GM21529 (cell line): ENCODE measurements around the gene CSK.

ENCODE experiments used
- ATAC-seq: cut with Tn5 transposase; IDR thresholded peaks from one replicate; pipeline ENCODE4 v1.9.1; 2021; ENCODE audit not compliant: unreplicated experiment

CSK gene

DNA sequence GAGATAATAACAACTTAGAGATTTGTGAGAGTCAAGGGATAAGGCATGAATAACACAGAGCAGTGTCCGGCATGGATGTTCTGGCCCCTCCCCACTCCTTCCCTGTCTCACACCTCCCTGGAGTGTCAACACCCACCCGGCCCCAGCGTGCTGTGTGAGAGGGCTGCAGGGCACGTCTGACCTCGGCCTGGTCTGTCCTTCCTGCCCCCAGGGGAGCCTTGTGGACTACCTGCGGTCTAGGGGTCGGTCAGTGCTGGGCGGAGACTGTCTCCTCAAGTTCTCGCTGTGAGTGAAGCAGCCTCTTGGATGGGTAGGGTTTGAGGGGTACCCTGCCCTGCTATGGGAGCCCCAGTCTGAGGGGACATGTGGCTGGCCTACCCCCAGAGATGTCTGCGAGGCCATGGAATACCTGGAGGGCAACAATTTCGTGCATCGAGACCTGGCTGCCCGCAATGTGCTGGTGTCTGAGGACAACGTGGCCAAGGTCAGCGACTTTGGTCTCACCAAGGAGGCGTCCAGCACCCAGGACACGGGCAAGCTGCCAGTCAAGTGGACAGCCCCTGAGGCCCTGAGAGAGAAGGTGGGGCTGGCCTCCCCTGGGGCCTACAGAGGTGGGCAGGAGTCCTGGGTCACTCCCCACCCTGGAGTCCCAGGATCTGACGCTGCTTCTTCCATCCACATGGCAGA is 19.6 kb downstream of the CSK start:
- no peak for ATAC-seq

DNA sequence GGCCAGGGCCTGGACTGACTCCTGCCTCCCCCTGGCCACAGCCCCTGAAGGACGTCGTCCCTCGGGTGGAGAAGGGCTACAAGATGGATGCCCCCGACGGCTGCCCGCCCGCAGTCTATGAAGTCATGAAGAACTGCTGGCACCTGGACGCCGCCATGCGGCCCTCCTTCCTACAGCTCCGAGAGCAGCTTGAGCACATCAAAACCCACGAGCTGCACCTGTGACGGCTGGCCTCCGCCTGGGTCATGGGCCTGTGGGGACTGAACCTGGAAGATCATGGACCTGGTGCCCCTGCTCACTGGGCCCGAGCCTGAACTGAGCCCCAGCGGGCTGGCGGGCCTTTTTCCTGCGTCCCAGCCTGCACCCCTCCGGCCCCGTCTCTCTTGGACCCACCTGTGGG is 20.4 kb downstream of the CSK start:
- no peak for ATAC-seq

DNA sequence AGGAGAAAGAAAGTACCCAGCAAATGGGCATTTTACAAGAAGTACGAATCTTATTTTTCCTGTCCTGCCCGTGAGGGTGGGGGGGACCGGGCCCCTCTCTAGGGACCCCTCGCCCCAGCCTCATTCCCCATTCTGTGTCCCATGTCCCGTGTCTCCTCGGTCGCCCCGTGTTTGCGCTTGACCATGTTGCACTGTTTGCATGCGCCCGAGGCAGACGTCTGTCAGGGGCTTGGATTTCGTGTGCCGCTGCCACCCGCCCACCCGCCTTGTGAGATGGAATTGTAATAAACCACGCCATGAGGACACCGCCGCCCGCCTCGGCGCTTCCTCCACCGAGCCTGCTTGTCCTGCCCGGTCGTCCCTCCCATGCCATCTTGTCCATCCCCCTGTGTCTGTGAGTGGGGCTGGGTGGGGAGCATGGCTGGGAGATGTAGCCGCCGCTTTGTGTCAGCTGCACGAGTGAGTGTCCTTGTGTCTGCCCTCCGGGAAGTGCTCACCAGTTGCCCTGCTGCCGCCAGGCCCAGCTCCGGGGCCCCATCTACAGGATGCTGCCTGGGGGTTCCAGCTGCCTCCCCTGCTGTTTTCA is 21.1 kb downstream of the CSK start:
- no peak for ATAC-seq

DNA sequence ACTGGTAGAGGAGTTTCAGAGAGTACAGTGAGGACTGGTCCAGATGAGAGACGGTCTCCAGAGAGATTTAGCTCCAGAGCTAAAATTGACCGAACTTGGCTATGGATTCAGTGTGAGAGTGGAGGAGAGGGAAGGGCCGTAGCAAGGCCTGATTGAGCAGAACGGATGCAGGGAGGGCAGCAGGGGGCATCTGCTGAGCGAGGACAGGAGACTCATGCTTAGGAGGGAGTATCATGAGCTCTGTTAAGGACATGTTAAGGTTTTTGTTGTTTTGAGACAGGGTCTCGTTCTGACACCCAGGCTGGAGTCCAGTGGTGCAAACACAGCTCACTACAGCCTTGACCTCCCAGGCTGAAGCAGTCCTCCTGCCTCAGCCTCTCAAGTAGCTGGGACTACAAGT is 23.1 kb downstream of the CSK start:
- no peak for ATAC-seq

DNA sequence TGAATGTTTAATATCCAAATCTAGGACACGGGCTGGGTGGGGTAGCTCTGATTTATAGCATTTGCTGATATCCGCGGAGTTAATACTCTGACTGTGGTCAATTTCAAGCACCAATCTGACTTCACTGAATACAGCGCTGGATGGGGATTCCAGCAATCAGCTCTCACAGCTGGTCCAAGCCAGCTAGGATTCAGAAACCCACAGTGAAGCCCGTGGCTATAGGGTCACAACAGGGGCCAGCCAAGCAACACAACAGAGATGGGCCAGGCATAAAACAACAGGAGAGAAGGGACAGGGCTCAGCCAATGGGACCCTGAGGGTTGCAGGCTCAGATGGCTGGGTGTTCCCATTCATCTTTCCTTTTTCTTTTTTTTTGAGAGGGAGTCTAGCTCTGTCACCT is 25.4 kb downstream of the CSK start:
- no peak for ATAC-seq

DNA sequence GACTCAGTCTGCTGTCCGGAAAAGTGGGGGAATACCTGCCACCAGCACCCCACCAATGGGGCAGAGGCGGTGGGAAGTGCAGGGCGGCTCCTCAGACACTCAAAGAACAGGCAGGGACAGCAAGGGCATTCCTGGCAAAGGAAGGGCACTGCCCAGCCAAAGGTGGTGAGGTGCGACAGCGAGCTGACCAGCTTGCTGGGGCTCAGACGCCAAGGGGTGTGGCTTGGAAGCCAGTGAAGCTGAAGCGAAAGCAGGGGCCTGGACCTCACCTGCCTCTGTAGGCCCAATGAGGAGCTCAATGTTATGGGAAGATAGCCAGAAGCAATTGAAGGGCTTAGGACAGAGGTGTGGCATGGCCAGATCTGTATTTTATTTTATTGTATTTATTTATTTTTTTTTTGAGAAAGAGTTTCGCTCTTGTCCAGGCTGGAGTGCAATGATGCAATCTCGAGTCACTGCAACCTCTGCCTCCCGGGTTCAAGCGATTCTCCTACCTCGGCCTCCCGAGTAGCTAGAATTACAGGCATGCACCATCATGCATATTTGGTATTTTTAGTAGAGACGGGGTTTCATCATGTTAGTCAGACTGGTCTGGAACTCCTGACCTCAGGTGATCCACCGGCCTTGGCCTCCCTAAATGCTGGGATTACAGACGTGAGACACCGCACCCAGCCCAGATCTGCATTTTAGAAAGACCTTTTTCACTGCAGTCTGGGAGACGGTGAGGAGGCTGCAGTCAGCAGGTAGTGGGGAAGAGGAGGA is 26.4 kb downstream of the CSK start:
- no peak for ATAC-seq

DNA sequence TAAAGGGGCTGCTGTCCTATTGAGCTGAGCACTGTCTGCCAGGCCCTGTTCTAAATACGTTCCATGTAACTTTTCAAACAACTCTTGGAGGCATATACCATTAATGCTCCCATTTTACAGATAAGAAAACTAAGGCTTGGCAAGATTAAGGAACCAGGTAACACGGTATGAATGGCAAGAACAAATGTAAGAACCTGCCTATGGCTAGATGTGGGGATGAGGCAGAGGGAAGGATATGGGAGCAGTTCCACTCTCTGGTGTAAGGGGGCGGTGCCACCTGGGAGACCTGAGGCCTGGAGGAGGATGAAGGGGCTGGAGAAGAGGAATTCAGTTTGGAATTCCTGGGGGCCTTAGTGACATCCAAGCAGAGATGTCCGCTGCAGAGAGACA is 27.0 kb downstream of the CSK start:
- ATAC-seq, result no peak

DNA sequence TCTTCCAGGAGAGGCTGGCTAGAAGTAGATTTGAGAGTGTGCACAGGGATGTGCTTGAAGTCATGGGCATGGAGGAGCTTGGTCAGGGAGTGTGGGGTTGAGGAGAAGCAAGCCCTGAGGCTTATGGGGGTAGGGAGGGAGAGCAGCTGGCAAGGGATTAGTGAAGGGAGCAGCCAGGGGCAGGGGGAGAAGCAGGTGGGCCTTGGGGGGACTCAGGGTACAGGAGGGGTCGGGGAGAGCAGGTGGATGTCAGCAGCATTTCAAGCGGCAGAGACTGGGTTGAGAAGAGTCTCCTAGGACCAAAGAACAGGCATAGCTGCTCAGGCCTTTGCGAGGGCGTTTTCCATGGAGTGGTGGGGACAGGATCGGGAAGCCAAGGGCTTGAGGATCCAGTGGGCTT is 27.4 kb downstream of the CSK start:
- no peak for ATAC-seq

DNA sequence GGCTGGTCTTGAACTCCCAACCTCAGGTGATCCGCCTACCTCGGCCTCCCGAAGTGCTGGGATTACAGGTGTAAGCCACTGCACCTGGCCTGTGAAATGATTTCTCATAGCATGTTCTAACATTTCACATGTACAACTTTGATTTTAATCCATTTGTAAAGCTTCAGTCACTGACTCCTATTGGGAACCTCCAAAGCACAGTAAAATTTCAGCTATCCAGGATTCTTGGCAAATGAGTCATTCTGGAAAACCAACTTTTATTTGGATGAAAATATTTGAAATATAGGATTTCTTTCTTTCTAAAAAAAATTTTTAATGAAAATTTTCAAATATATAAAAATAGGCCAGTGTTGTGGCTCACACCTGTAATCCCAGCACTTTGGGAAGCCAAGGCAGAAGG is 28.1 kb downstream of the CSK start:
- ATAC-seq, result no peak

DNA sequence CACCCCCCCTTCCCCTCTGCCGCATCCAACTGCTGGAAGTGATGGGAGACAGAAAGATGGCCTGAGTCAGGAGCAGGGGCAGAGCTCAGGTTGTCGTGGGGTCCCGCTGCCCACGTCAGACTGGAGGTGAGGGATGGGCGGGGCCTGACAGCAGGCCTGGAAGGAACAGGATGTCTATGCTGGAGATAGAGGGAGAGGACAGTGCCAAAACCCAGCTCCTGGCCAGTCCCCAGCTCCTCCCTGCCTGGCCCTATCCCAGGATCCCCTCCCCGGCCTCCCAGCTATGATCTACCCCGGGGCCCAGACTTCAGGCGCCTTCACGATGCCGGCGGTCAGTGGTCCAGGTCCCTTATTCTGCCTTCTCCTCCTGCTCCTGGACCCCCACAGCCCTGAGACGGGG is 30.7 kb downstream of the CSK start, which contains the start of gene LMAN1L:
Gene LMAN1L, plus strand, starts transcription at position 303 of the 400 bp plus-strand sequence. Its CDS starts 20 bp downstream, at position 323.
- ATAC-seq, result no peak

DNA sequence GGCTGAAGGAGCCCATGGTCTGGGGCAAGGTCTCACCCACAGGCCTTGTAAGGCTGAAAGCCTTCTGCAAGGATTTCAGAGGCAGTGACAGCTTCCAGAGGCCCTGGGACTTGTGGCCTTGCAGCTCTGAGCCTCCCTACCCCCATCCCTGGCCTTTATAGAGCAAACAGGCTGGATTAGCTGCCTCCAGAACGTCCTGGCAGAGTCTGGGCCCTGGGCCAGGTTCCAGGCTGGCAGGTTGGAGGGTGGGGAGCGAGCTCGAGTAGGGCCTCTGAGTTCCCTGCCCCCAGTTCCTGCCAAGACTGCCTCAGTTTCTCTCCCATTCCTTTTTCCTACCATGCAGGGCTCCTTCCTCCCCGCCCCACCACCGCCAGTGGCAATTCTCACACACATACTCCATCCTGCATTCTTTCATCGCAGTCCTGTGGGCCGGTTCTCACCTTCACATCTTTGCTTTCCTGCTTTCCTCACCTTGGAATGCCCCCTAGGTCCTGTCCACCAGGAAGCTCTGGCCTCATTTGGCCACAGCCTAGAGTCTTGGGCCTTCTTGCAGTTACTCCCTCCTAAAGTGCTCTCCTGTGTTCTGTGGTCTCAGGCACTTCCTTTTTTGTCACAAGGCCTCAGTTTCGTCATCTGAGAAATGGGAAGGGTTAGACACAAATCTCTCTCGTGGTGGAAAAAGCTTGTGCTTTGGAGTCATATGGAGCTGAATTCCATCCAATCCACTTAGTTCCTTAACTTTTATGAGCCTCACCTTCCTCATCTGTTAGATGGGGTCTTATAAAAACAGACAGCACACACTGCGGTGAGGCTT is 33.4 kb downstream of the CSK start:
- no peak for ATAC-seq

DNA sequence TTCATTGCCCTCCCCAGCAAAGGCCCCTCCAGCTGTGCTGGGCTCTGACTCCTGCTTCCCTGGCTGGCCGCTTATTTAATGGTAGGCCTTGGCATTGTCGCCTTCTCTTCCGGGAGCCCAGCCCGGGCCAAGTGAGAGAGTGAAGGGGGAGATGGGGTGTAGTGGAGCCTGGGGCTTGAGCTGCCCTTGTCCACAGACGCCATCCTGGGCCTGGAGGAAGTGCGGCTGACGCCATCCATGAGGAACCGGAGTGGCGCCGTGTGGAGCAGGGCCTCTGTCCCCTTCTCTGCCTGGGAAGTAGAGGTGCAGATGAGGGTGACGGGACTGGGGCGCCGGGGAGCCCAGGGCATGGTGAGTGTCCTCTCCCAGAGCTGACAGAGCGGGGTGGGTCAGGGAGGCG is 34.1 kb downstream of the CSK start:
- ATAC-seq, result no peak

DNA sequence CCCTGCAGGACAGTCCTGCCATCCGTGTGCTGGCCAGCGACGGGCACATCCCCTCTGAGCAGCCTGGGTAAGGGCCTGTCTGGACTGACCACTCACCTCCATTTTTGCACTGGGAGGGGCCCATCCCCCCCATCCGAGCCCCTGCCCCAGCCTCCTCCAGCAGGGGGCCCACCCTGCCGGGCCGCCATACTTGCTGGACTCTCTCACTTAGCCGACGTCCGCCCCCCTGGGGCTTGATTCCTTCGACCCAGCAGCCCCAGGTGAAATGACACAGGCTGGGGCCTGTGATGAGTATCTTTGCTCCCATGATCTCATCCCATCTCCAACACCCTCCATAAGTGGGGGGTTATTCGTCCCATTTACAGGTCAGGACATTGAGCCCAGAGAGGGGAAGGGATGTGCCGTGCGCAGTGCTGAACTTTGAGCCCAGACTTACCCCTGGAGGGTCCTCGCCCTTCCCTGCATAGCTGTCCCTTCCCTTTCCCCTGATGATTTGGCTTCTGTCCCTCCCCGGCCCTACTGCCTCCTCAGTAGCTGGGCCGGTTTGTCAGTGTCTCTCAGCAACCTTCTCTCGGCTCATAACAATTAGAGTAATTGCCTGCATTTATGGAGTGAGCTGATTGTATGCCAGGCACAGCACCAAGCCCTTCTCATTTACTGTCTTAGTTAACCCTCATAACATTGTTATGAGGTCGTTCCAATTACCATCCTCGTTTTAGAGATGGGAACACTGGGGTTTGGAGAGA is 34.9 kb downstream of the CSK start:
- no peak for ATAC-seq

DNA sequence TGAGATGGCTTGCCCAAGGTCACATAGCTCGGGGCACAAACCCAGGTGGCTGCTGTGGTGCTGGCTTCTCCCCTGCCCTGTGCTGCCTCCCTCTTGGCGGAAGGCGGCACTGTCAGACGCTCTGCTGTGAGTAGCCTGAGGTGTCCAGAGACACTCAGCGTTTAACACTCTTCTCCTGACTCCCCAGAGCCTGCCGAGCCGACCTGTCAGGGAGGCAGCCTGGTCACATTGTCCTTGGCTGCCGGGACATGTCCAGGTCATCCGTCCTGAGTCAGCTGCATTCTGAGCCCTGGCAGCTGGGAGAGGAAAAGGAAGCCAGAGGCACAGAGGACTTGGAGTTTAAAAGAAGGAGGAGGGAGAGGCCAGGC is 35.5 kb downstream of the CSK start:
- ATAC-seq, result no peak

DNA sequence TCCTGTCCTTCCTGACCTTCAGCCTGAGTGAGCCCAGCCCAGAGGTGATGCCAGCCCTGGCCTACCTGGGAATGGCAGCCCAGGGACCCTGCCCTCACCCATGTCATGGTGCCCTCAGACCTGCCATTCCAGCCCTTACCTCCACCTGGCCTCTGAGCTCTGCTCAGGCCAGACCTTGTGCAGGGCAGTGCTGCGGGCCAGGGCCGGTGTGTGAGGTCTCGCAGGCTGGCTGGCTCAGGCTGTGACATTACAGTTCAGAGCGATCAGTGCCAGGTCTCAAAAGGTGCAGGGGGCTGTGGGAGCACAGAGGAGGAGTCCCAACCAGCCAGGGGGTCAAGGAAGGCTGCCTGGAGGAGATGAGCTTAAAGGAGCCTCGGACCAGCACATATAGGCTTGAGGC is 38.2 kb downstream of the CSK start:
- ATAC-seq, result no peak

DNA sequence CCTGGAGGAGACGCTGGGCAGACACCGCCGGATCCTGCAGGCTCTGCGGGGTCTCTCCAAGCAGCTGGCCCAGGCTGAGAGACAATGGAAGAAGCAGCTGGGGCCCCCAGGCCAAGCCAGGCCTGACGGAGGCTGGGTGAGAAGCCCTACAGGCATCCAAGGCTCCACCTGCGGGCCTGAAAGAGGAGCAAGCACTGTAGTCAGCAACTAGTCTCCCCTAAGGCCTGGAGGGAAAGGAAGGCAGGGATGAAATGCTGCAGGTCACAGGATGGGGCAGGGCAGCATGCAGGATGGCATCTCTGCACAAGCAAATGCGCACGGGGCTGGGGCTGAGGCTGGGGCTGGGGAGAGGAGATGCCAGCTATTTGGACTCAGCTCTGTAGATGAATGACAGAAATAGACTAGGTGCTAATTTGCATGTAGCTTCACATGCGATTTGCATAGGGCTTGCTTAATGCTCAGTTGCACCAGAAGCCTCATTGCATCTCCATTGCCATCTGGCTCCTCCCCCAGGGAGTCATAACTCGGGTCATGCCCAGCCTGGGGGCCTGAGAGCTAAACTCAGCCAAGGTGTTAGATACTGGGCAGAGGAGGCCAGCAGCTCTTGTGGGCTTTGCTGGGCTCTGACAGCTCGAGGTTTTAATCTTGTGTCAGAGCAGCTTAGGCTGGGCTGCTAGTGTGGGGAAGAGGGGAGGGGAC is 39.4 kb downstream of the CSK start:
- peak; percentile 71 for ATAC-seq

DNA sequence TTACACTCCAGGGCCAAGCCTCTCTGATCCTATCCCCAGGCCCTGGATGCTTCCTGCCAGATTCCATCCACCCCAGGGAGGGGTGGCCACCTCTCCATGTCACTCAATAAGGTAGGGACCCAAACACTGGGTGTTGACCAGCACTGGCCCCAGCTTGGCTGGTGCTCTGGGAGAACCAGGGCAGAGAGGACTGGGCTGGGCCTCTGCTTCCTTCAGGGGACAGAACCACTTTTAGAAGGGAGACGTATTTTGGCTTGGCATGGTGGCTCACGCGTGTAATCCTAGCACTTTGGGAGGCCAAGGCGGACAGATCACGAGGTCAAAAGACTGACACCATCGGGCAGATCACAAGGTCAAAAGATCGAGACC is 39.9 kb downstream of the CSK start:
- ATAC-seq, result no peak

DNA sequence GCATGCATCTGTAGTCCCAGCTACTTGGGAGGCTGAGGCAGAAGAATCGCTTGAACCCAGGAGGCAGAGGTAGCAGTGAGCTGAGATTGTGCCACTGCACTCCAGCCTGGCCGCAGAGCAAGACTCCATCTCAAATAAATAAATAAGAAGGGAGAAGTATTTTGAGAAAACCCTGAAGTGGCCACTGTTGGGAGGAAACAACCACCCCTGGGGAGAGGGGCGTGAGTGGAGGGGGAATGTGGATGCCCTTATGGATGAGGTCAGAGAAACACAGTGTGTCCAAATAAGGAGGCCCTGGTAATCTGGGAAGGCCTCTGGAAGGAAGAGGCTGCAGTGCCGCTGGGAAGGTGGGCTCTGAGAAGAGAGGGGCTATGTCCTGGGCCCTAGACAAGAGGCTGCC is 40.4 kb downstream of the CSK start:
- no peak for ATAC-seq

DNA sequence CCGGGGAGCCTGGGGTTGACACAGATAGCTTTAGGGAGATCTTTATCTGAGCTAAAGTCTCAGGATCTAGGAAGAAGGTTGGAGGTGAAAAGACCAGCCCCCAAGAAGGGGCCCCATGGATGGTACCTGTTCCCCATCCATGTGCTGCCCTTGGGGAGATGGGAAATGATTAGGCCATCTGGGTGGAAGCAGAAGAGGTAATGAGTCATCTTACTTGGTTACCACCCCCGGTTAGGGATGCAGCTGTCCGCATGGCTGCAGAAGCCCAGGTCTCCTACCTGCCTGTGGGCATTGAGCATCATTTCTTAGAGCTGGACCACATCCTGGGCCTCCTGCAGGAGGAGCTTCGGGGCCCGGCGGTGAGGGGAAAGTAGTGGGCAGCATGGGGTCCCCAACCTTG is 41.4 kb downstream of the CSK start:
- ATAC-seq, result no peak

DNA sequence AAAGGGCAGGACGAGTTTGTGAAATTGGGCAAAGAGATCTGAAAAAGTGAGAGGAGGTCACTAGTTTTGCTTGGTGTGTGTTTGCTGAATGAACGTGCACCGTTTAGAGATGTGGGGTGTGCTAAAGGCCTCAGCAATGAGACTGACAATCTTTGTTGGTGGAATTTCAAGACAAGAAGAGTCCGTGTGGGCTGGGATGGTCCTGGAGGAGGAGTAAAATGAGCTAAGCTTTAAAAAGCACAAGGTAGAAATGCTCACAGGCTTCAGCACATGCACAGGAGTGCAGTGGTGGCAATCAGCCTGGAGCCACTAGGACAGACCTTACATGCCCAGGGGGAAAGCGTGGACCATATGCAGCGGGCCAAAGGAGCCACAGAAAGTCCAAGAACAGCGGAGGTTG is 43.1 kb downstream of the CSK start:
- no peak for ATAC-seq
